Trophoblast cell (in vitro differentiated cells and primary cell): ENCODE data around the gene THRB. TPM values are rescaled to one million over a fixed set of nuclear protein-coding genes. Genes with fewer than 3 reads are reported as not detected.

Source experiments
- DNase-seq, 2 donors: peaks; one replicate each; pipeline ENCODE4 v3.0.0-alpha.2; 2016
- H2AFZ ChIP-seq: 2 replicates; pipeline ENCODE4 v1.6.1; 2013; ENCODE audit warnings: low read length, moderate library complexity, mild to moderate bottlenecking; ENCODE audit not compliant: insufficient read depth, poor library complexity
- H2AK5ac ChIP-seq: 2 replicates; pipeline ENCODE4 v1.6.1; 2013; ENCODE audit warnings: mild to moderate bottlenecking, low read length
- H2BK120ac ChIP-seq: 2 replicates; pipeline ENCODE4 v1.6.1; 2013; ENCODE audit warnings: low read length, mild to moderate bottlenecking, moderate library complexity; ENCODE audit not compliant: insufficient read depth, poor library complexity
- H2BK12ac ChIP-seq: 2 replicates; pipeline ENCODE4 v1.6.1; 2013; ENCODE audit warnings: mild to moderate bottlenecking, low read length, moderate library complexity
- H2BK5ac ChIP-seq: 2 replicates; pipeline ENCODE4 v1.6.1; 2013; ENCODE audit warnings: low read length, low read depth, moderate library complexity, mild to moderate bottlenecking; ENCODE audit not compliant: poor library complexity
- H3K14ac ChIP-seq: 2 replicates; pipeline ENCODE4 v1.6.1; 2013; ENCODE audit warnings: mild to moderate bottlenecking, low read length
- H3K18ac ChIP-seq: 2 replicates; pipeline ENCODE4 v1.6.1; 2013; ENCODE audit warnings: mild to moderate bottlenecking, low read length
- H3K23ac ChIP-seq: 2 replicates; pipeline ENCODE4 v1.6.1; 2013; ENCODE audit warnings: low read length
- H3K27ac ChIP-seq: 2 replicates; pipeline ENCODE4 v1.5.1; 2013; ENCODE audit warnings: low read depth, mild to moderate bottlenecking, inconsistent platforms, low read length, moderate library complexity
- H3K27me3 ChIP-seq: 2 replicates; pipeline ENCODE4 v1.6.1; 2013; ENCODE audit warnings: inconsistent platforms, mild to moderate bottlenecking, low read length, moderate library complexity; ENCODE audit not compliant: insufficient read depth
- H3K36me3 ChIP-seq, 2 experiments: 1 replicate in 1 of 2; 2 replicates in 1 of 2; pipeline ENCODE4 v1.6.1; 2013; ENCODE audit warnings: low read length in 2 of 2, mild to moderate bottlenecking in 2 of 2, moderate library complexity in 1 of 2; ENCODE audit not compliant: insufficient read depth in 2 of 2, control insufficient read depth in 1 of 2
- H3K4ac ChIP-seq: 2 replicates; pipeline ENCODE4 v1.6.1; 2013; ENCODE audit warnings: low read depth, mild to moderate bottlenecking, low read length, moderate library complexity
- H3K4me1 ChIP-seq, 2 experiments: 1 replicate in 1 of 2; 2 replicates in 1 of 2; pipeline ENCODE4 v1.6.1; 2013; ENCODE audit warnings: low read length in 2 of 2, mild to moderate bottlenecking in 2 of 2, moderate library complexity in 1 of 2; ENCODE audit not compliant: insufficient read depth in 2 of 2, control insufficient read depth in 1 of 2
- H3K4me2 ChIP-seq: 2 replicates; pipeline ENCODE4 v1.6.1; 2013; ENCODE audit warnings: inconsistent platforms, mild to moderate bottlenecking, low read length, moderate library complexity
- H3K4me3 ChIP-seq: 2 replicates; pipeline ENCODE4 v1.5.1; 2013; ENCODE audit warnings: mild to moderate bottlenecking, low read depth, low read length, inconsistent platforms
- H3K79me1 ChIP-seq: one replicate; pipeline ENCODE4 v1.6.1; 2013; ENCODE audit warnings: low read length
- H3K79me2 ChIP-seq: 2 replicates; pipeline ENCODE4 v1.6.1; 2013; ENCODE audit warnings: low read length, mild to moderate bottlenecking; ENCODE audit not compliant: control insufficient read depth, insufficient read depth, poor library complexity
- H3K9ac ChIP-seq: 2 replicates; pipeline ENCODE4 v1.6.1; 2013; ENCODE audit warnings: mild to moderate bottlenecking, low read length
- H3K9me3 ChIP-seq: 2 replicates; pipeline ENCODE4 v1.6.1; 2013; ENCODE audit warnings: low read depth, mild to moderate bottlenecking, control low read depth, inconsistent platforms, low read length; ENCODE audit not compliant: insufficient read depth
- H4K12ac ChIP-seq: 2 replicates; pipeline ENCODE4 v1.6.1; 2013; ENCODE audit warnings: low read depth, mild to moderate bottlenecking, low read length, moderate library complexity
- H4K8ac ChIP-seq: 2 replicates; pipeline ENCODE4 v1.6.1; 2013; ENCODE audit warnings: low read depth, mild to moderate bottlenecking, low read length, moderate library complexity
- H4K91ac ChIP-seq: one replicate; pipeline ENCODE4 v1.6.1; 2013; ENCODE audit warnings: low read depth, mild to moderate bottlenecking, low read length, moderate library complexity
- WGBS: extraction: QIAGEN DNeasy Blood & Tissue Kit; methylation state at CpG from one replicate; pipeline ENCODE4 v1.1.7; 2013; ENCODE audit warnings: missing lambda C conversion rate; ENCODE audit not compliant: insufficient read length, insufficient coverage; ENCODE audit errors: extremely low coverage; 5-methylcytosine and 5-hydroxymethylcytosine counted together
- polyA plus RNA-seq: library from polyadenylated mRNA; stranded (reverse); fragments of 200-250 nt; gene quantifications from 2 replicates; pipeline ENCODE4 v1.2.3, GENCODE V29; 2013

The THRB gene
- 27.4 and 28.6 TPM in 2 replicates for polyA plus RNA-seq

- H3K9ac ChIP-seq: peak within 1 kb of the TSS; percentile 89
- H2AK5ac ChIP-seq: peak within 1 kb of the TSS; percentile 99
- peak within 1 kb of the TSS; percentile 100 for H3K18ac ChIP-seq
- H3K14ac ChIP-seq: peak within 1 kb of the TSS; percentile 99
- H3K9me3 ChIP-seq: no peaks in the 10 kb centered on the region
- peak within 1 kb of the TSS; percentile 100 for H2AFZ ChIP-seq
- H3K36me3 ChIP-seq: no peaks in the 10 kb centered on the region
- peak within 1 kb of the TSS; percentile 93 for H3K4me2 ChIP-seq
- H3K79me2 ChIP-seq: peaks cover 18% of the 10 kb centered on the region
- H2BK120ac ChIP-seq: peak within 1 kb of the TSS; percentile 98
- peak within 1 kb of the TSS; percentile 93 for H2BK12ac ChIP-seq
- peak within 1 kb of the TSS; percentile 99 for H3K27ac ChIP-seq
- peak within 1 kb of the TSS; percentile 99 for H4K91ac ChIP-seq
- no CpG with 5 or more reads among the region's 80 CpGs for WGBS
- H3K23ac ChIP-seq: peak within 1 kb of the TSS; percentile 48
- DNase-seq: peak; percentile 65 to 73
- H4K8ac ChIP-seq: peak within 1 kb of the TSS; percentile 97
- peak within 1 kb of the TSS; percentile 99 for H4K12ac ChIP-seq
- peak within 1 kb of the TSS; percentile 100 for H2BK5ac ChIP-seq
- H3K4me1 ChIP-seq: peaks cover 10 to 17% of the 10 kb centered on the region in 2 experiments
- peak within 1 kb of the TSS; percentile 97 for H3K4me3 ChIP-seq
- no peaks in the 10 kb centered on the region for H3K27me3 ChIP-seq
- peak within 1 kb of the TSS; percentile 99 for H3K4ac ChIP-seq
- peaks cover 21% of the 10 kb centered on the region for H3K79me1 ChIP-seq
Measured at GRCh38 chr3:24494618-24495325, at the start of gene THRB. THRB (minus strand) TSS chr3:24494850.

GRCh38 chr3:24541935-24542334 lies 47.3 kb upstream of the THRB start:
- Histone ChIP-seq H2BK5ac (no peak overlapping the region), H4K91ac (no peak overlapping the region), H3K4ac (no peak overlapping the region), H3K18ac (no peak overlapping the region), H3K23ac (no peak overlapping the region), H3K27me3 (no peaks in the 10 kb centered on the region), H4K8ac (no peak overlapping the region), H3K4me1 (peaks cover 0 to 2% of the 10 kb centered on the region in 2 experiments), H2BK12ac (no peak overlapping the region), H2BK120ac (no peak overlapping the region), H3K14ac (no peak overlapping the region), H3K36me3 (no peaks in the 10 kb centered on the region), H3K4me2 (no peak overlapping the region), H4K12ac (no peak overlapping the region), H3K27ac (no peak overlapping the region), H3K9me3 (no peaks in the 10 kb centered on the region), H3K79me2 (no peaks in the 10 kb centered on the region), H3K4me3 (no peak overlapping the region), H2AK5ac (no peak overlapping the region), H2AFZ (no peak overlapping the region), H3K79me1 (no peaks in the 10 kb centered on the region), H3K9ac (no peak overlapping the region)
- no peak for DNase-seq
- no CpG with 5 or more reads among the region's 1 CpG for WGBS

- Histone ChIP-seq H3K23ac (no peak overlapping the region), H3K27ac (no peak overlapping the region), H3K4me1 (peaks cover 0 to 2% of the 10 kb centered on the region in 2 experiments), H2AK5ac (no peak overlapping the region), H3K36me3 (no peaks in the 10 kb centered on the region), H3K27me3 (no peaks in the 10 kb centered on the region), H2BK120ac (no peak overlapping the region), H3K4me3 (no peak overlapping the region), H2BK5ac (no peak overlapping the region), H3K9me3 (no peaks in the 10 kb centered on the region), H3K14ac (no peak overlapping the region), H2AFZ (no peak overlapping the region), H3K9ac (no peak overlapping the region), H4K8ac (no peak overlapping the region), H4K12ac (no peak overlapping the region), H3K4ac (no peak overlapping the region), H2BK12ac (no peak overlapping the region), H3K18ac (no peak overlapping the region), H3K79me2 (no peaks in the 10 kb centered on the region), H3K4me2 (no peak overlapping the region), H3K79me1 (no peaks in the 10 kb centered on the region), H4K91ac (no peak overlapping the region)
- WGBS: no CpG with 5 or more reads among the region's 2 CpGs
- DNase-seq: no peak
Measured at GRCh38 chr3:24540821-24541220, 46.2 kb upstream of the THRB start.

GRCh38 chr3:24539699-24540098 lies 45.0 kb upstream of the THRB start:
- H3K27ac ChIP-seq: no peak overlapping the region
- H3K4me3 ChIP-seq: no peak overlapping the region
- no peak for DNase-seq
- no peaks in the 10 kb centered on the region for H3K36me3 ChIP-seq
- no peak overlapping the region for H4K91ac ChIP-seq
- peaks cover 0 to 2% of the 10 kb centered on the region in 2 experiments for H3K4me1 ChIP-seq
- no peak overlapping the region for H4K8ac ChIP-seq
- no peak overlapping the region for H2BK120ac ChIP-seq
- H3K27me3 ChIP-seq: no peaks in the 10 kb centered on the region
- no peak overlapping the region for H3K9ac ChIP-seq
- no peak overlapping the region for H3K14ac ChIP-seq
- H3K23ac ChIP-seq: no peak overlapping the region
- H3K18ac ChIP-seq: no peak overlapping the region
- no peak overlapping the region for H2AFZ ChIP-seq
- no CpG with 5 or more reads among the region's 2 CpGs for WGBS
- H3K9me3 ChIP-seq: no peaks in the 10 kb centered on the region
- H3K4ac ChIP-seq: no peak overlapping the region
- no peak overlapping the region for H2BK5ac ChIP-seq
- H2BK12ac ChIP-seq: no peak overlapping the region
- H3K4me2 ChIP-seq: no peak overlapping the region
- no peak overlapping the region for H4K12ac ChIP-seq
- no peak overlapping the region for H2AK5ac ChIP-seq
- no peaks in the 10 kb centered on the region for H3K79me1 ChIP-seq
- no peaks in the 10 kb centered on the region for H3K79me2 ChIP-seq
